AG04450 (cell line): Measurements from ENCODE around the gene ABR. TPM values are rescaled to one million over a fixed set of nuclear protein-coding genes. Genes with fewer than 3 reads are reported as not detected.
A peak's percentile ranks its signal among the peaks of the same experiment; 100 is the strongest.
"Not testable (repeated sequence)": the region's sequence is repeated elsewhere in the genome, so short reads cannot be mapped to it uniquely, and the experiment has no call there.

Experiments
- CTCF ChIA-PET: fragments of 300-600, 350-600 bp; formaldehyde crosslinking; extraction: SDS; loops from one replicate; lab custom pipeline; 2022; ENCODE audit warnings: antibody characterized with exemption, inconsistent platforms; lab: Charles Lee
- POLR2A ChIA-PET: fragments of 350-600 bp; formaldehyde crosslinking; extraction: SDS; loops from one replicate; lab custom pipeline; 2021; ENCODE audit warnings: antibody characterized with exemption, inconsistent platforms; lab: Yijun Ruan, JAX
- DNase-seq: peaks from one replicate; pipeline ENCODE4 v3.0.0-alpha.2; 2011; ENCODE audit warnings: low read depth, low spot score
- H3K27ac ChIP-seq: one replicate; pipeline ENCODE4 v1.5.1; 2012; ENCODE audit warnings: low read depth, low read length, control low read depth
- H3K27me3 ChIP-seq: one replicate; pipeline ENCODE4 v1.6.0; 2012; ENCODE audit warnings: low read length; ENCODE audit not compliant: control insufficient read depth, insufficient read depth
- H3K4me3 ChIP-seq: 2 replicates; pipeline ENCODE4 v1.5.1; 2011; ENCODE audit warnings: mild to moderate bottlenecking, low read depth, low read length, control low read depth
- H3K9me3 ChIP-seq: 2 replicates; pipeline ENCODE4 v1.5.1; 2012; ENCODE audit warnings: low read length; ENCODE audit not compliant: control insufficient read depth, insufficient read depth
- CTCF ChIP-seq: IDR thresholded peaks from 2 replicates; pipeline ENCODE4 v1.5.1; 2011; ENCODE audit warnings: low read depth, low read length, control low read depth, inconsistent platforms
- polyA plus RNA-seq: library from polyadenylated mRNA; depleted of rRNA; stranded (reverse); fragments of >200 nt; gene quantifications from 2 replicates; pipeline ENCODE4 v1.2.3, GENCODE V29; 2011

ABR gene
- polyA plus RNA-seq, 1 experiment = 64.3 TPM

GRCh38 chr17:1050996-1051925, 128.5 kb downstream of the ABR start:
- Histone ChIP-seq H3K9me3 (no peaks in the 10 kb centered on the region), H3K27me3 (no peaks in the 10 kb centered on the region), H3K27ac (no peak overlapping the region), H3K4me3 (no peak overlapping the region)
- DNase-seq = no peak
- ChIA-PET POLR2A (no interaction called here), CTCF (interaction anchor here (0.5 kb wide), 1 partner anchor 15 kb away, joined by 10 read pairs; no protein-coding TSS in a partner anchor)
- TF ChIP-seq CTCF = no peak

- Histone ChIP-seq H3K27ac (no peak overlapping the region), H3K27me3 (no peaks in the 10 kb centered on the region), H3K9me3 (no peaks in the 10 kb centered on the region), H3K4me3 (no peak overlapping the region)
- DNase-seq = no peak
- no peak for TF ChIP-seq CTCF
- ChIA-PET POLR2A (no interaction called here), CTCF (interaction anchor here (0.5 kb wide), 1 partner anchor 15 kb away, joined by 10 read pairs; no protein-coding TSS in a partner anchor)
These were observed 129.4 kb downstream of the ABR start for GRCh38 chr17:1050246-1050995.

DNA sequence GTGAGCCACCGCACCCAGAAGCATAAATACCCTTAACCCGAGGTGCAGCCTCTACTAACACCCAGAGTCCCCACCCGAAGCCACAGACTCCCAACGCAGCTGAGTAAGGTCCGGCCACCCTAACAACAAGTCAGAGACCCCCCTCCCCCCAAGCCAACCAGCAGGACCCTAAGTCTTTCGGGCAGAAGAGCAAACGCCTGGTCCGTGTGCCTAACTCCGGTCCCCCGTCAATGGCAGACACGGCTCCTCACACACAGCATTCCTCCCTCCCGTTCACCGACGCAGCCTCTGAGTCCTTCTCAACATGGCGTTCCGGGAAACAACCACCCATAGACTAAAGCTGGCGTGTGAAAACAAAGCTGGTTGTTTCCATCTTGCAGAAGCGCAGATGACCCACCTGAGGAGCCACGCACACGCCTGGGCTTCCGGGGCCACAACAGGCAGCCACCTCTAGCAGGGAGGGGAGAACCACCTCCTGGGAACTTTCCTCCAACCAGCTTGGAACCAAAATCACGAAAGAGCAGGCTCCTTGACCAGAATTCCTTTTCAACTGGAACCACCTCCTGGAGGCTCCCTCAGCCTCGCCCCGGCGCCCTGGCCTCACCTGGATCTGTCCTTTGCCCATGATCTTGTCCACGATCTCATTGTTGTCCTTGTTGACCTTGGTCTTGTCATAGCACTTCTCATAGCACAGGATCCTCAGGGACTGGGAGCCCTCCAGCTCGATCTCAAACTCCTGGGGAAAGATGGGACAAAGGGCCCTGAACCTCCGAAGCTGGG, 130.1 kb downstream of the ABR start:
- Histone ChIP-seq H3K9me3 (no peaks in the 10 kb centered on the region), H3K4me3 (no peak overlapping the region), H3K27me3 (no peaks in the 10 kb centered on the region), H3K27ac (no peak overlapping the region)
- ChIA-PET CTCF (interaction anchor here (1.4 kb wide), 1 partner anchor 53 kb away, joined by 4 read pairs; the partner anchor contains the start of gene TIMM22), POLR2A (no interaction called here)
- DNase-seq = no peak
- TF ChIP-seq CTCF = no peak

DNA sequence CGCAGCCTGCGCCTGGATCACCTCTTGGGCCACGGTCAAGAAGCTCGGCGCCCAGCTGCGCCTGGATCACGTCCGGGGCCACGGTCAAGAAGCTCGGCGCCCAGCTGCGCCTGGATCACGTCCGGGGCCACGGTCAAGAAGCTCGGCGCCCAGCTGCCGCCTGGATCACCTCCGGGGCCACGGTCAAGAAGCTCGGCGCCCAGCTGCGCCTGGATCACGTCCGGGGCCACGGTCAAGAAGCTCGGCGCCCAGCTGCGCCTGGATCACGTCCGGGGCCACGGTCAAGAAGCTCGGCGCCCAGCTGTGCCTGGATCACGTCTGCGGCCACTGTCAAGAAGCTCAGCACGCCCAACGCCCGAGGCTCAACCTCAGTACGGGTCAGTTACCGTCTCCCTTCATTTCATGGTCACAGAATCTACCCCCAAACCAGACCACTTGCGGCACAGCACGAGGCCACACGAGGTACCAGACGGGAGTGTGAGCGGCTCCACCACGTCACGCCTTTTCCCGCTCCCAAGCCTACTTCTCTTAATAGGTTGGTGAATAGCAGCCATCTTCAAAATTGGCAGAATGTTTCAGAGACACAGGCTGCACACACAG, 131.2 kb downstream of the ABR start:
- not testable (repeated sequence) for DNase-seq, H3K4me3 ChIP-seq, H3K9me3 ChIP-seq, H3K27me3 ChIP-seq
- POLR2A ChIA-PET = interaction anchor here (1.4 kb wide), 1 partner anchor 46 kb away, joined by 10 read pairs; no protein-coding TSS in a partner anchor
- H3K27ac ChIP-seq = peak overlapping the region; percentile 47
- CTCF ChIA-PET = interaction anchor here (0.9 to 2.3 kb wide), 3 partner anchors 7 to 52 kb away, joined by 3 to 18 read pairs (median 4); partner anchors contain the start of gene TIMM22
